Testis (tissue), 2 donors: ENCODE results near the gene LARP1B.
"Not testable (repeated sequence)": the region's sequence is repeated elsewhere in the genome, so short reads cannot be mapped to it uniquely, and the experiment has no call there.

ENCODE experiments used
- CTCF ChIP-seq, 3 experiments: fragments of 450-650 bp in 2 of 3; fragments of 200-600 bp in 1 of 3; sonication (generic) in 1 of 3; IDR thresholded peaks; one replicate each; pipeline ENCODE4 v1.5.1; 2016 to 2019; ENCODE audit warnings: antibody characterized with exemption in 3 of 3, mild to moderate bottlenecking in 2 of 3, moderate library complexity in 1 of 3
- POLR2A ChIP-seq: fragments of 450-650 bp; IDR thresholded peaks from one replicate; pipeline ENCODE4 v1.6.1; 2017; ENCODE audit warnings: antibody characterized with exemption, mild to moderate bottlenecking, moderate library complexity

DNA sequence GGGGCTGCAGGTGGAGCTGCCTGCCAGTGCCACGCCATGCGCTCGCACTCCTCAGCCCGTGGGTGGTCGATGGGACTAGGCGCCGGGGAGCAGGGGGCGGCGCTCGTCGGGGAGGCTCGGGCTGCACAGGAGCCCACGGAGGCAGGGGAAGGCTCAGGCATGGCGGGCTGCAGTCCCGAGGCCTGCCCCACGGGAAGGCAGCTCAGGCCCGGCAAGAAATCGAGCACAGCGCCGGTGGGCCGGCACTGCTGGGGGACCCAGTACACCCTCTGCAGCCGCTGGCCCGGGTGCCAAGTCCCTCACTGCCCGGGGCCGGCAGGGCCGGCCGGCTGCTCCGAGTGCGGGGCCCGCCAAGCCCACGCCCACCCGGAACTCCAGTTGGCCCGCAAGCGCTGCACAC, 13.6 kb upstream of the LARP1B start:
- not testable (repeated sequence) for TF ChIP-seq CTCF (IDR thresholded peaks at IDR 0.05); POLR2A
